K562 (cell line): Measurements from ENCODE around the gene CTSW.

Experiments
- ATF3 ChIP-seq, 2 experiments: fragments of 450-650 bp in 1 of 2; sonication (generic) in 1 of 2; formaldehyde crosslinking in 1 of 2; IDR thresholded peaks in 1 of 2; conservative IDR thresholded peaks in 1 of 2; 2 replicates each; pipeline versions ENCODE4 v1.6.1 to v1.8.1; 2016 to 2023; ENCODE audit warnings: mild to moderate bottlenecking in 2 of 2, moderate library complexity in 2 of 2, inconsistent platforms in 1 of 2, missing genetic modification reagents in 1 of 2
- POLR2A ChIP-seq: fragments of 450-650 bp; conservative IDR thresholded peaks from 2 replicates; pipeline ENCODE4 v1.6.1; 2016
- RBBP5 ChIP-seq: fragments of 200-600 bp; sonication (generic); IDR thresholded peaks from 2 replicates; pipeline ENCODE4 v1.6.1; 2012; ENCODE audit warnings: borderline replicate concordance, mild to moderate bottlenecking, low read length, control low read depth, inconsistent platforms; ENCODE audit not compliant: insufficient read depth, poor library complexity, severe bottlenecking
- RNF2 ChIP-seq: sonication (generic); IDR thresholded peaks from 2 replicates; pipeline ENCODE4 v1.6.1; 2016
- TBP ChIP-seq: optimal IDR thresholded peaks from 2 replicates; pipeline ENCODE3; 2011; ENCODE audit warnings: low read depth, low read length, improper control_type of control experiment
- XRCC5 ChIP-seq: fragments of 200-400 bp; formaldehyde crosslinking; IDR thresholded peaks from 2 replicates; pipeline ENCODE4 v1.6.1; 2017; ENCODE audit warnings: low read depth, mild to moderate bottlenecking, low read length
- ZBTB7A ChIP-seq: IDR thresholded peaks from 2 replicates; pipeline ENCODE4 v1.6.1; 2011; ENCODE audit warnings: low read depth, mild to moderate bottlenecking, low read length, moderate library complexity, borderline replicate concordance; ENCODE audit not compliant: control insufficient read depth
- ZNF12 ChIP-seq: sonication (generic); formaldehyde crosslinking; IDR thresholded peaks from 2 replicates; pipeline ENCODE4 v1.4.0; 2020; ENCODE audit warnings: mild to moderate bottlenecking, missing genetic modification reagents
- TF ChIP-seq, protein P1 (sequence below), 3 experiments: IDR thresholded peaks in 2 of 3; conservative IDR thresholded peaks in 1 of 3; 2 replicates each; pipeline ENCODE4 v1.5.1; 2011 to 2012; ENCODE audit warnings: low read length in 3 of 3, mild to moderate bottlenecking in 3 of 3, control low read depth in 2 of 3, improper control_type of control experiment in 1 of 3, inconsistent platforms in 1 of 3, low read depth in 1 of 3, mixed read lengths in 1 of 3, moderate library complexity in 1 of 3; ENCODE audit not compliant: insufficient read depth in 2 of 3
- TF ChIP-seq, protein P2 (sequence below): fragments of 450-650 bp; IDR thresholded peaks from 2 replicates; pipeline ENCODE4 v1.6.1; 2016; ENCODE audit warnings: missing biosample characterization, missing genetic modification characterization

DNA sequence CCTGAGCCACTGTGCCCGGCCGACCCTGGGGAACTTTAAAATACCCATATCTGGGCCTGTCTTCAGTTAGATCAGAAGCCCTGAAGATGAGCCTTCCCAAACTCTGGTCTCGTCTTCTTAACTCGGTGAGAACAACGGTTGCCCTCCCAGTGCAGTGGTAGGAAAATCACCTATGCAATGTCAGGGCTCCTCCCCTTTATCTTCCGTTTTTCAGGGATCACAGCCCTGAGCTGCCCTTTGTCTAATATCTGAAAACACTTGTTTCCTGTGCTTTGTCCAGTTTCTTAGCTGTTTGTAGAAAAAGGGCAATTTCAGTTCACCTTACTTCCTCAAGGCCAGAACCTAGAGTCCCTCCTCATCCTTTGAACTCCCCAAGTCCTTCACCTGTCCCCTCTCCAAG, 49.0 kb downstream of the CTSW start:
- no peak for TF ChIP-seq TBP
- no peak for TF ChIP-seq ZBTB7A
- no peak for TF ChIP-seq POLR2A
- TF ChIP-seq, protein P1, sequence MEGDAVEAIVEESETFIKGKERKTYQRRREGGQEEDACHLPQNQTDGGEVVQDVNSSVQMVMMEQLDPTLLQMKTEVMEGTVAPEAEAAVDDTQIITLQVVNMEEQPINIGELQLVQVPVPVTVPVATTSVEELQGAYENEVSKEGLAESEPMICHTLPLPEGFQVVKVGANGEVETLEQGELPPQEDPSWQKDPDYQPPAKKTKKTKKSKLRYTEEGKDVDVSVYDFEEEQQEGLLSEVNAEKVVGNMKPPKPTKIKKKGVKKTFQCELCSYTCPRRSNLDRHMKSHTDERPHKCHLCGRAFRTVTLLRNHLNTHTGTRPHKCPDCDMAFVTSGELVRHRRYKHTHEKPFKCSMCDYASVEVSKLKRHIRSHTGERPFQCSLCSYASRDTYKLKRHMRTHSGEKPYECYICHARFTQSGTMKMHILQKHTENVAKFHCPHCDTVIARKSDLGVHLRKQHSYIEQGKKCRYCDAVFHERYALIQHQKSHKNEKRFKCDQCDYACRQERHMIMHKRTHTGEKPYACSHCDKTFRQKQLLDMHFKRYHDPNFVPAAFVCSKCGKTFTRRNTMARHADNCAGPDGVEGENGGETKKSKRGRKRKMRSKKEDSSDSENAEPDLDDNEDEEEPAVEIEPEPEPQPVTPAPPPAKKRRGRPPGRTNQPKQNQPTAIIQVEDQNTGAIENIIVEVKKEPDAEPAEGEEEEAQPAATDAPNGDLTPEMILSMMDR (IDR thresholded peaks at IDR 0.05 in 2 of 3, conservative IDR thresholded peaks at IDR 0.05 in 1 of 3; ENCODE audit: insufficient read depth in 2 of 3, low read depth in 1 of 3, low read length in 3 of 3), result no peak
- no peak for TF ChIP-seq ZNF12
- TF ChIP-seq XRCC5, result no peak
- TF ChIP-seq ATF3 (IDR thresholded peaks at IDR 0.05), result no peak
- TF ChIP-seq ATF3 (CRISPR knock-in tag; conservative IDR thresholded peaks at IDR 0.05), result no peak
- TF ChIP-seq, protein P2, sequence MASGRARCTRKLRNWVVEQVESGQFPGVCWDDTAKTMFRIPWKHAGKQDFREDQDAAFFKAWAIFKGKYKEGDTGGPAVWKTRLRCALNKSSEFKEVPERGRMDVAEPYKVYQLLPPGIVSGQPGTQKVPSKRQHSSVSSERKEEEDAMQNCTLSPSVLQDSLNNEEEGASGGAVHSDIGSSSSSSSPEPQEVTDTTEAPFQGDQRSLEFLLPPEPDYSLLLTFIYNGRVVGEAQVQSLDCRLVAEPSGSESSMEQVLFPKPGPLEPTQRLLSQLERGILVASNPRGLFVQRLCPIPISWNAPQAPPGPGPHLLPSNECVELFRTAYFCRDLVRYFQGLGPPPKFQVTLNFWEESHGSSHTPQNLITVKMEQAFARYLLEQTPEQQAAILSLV, result no peak
- no peak for TF ChIP-seq RNF2
- no peak for TF ChIP-seq RBBP5
